IMR-90 (cell line): ENCODE data around the gene MIOX. TPM values are rescaled to one million over a fixed set of nuclear protein-coding genes. Genes with fewer than 3 reads are reported as not detected.

Experiments used
- ATAC-seq: fragments of 200-7000 bp; cut with Tn5 transposase; 2 replicates; pipeline ENCODE4 v1.9.1; 2020; ENCODE audit warnings: low read depth, mild to moderate bottlenecking, moderate library complexity
- BruUV-seq: library from RNA; stranded (reverse); fragments of 400-500 nt; replicated peaks from 2 replicates; lab custom pipeline; 2021; lab: Mats Ljungman, UMichigan
- CTCF ChIA-PET: fragments of 300-600 bp; formaldehyde crosslinking; extraction: SDS; loops from one replicate; lab custom pipeline; 2021; ENCODE audit warnings: antibody characterized with exemption; lab: Yijun Ruan, JAX
- POLR2A ChIA-PET: fragments of 300-600 bp; sonication (Branson Sonifier 250); formaldehyde crosslinking; loops from one replicate; lab custom pipeline; 2022; ENCODE audit warnings: antibody characterized with exemption; ENCODE audit not compliant: unreplicated experiment; lab: Charles Lee
- DNase-seq: peaks from one replicate; pipeline ENCODE4 v3.0.0; 2013
- H2AFZ ChIP-seq: replicated peaks from 2 replicates; pipeline ENCODE3; 2013; ENCODE audit warnings: low read length, mild to moderate bottlenecking; ENCODE audit not compliant: poor library complexity
- H2AK5ac ChIP-seq: 2 replicates; pipeline ENCODE4 v1.6.1; 2013; ENCODE audit warnings: low read depth, low read length, inconsistent platforms
- H2AK9ac ChIP-seq: replicated peaks from 2 replicates; pipeline ENCODE3; 2013; ENCODE audit warnings: mild to moderate bottlenecking, low read depth, low read length, moderate library complexity; ENCODE audit not compliant: poor library complexity
- H2BK120ac ChIP-seq: 2 replicates; pipeline ENCODE4 v1.6.1; 2013; ENCODE audit warnings: low read depth, low read length, inconsistent platforms
- H2BK15ac ChIP-seq: 3 replicates; pipeline ENCODE4 v1.6.1; 2013; ENCODE audit warnings: low read depth, low read length, inconsistent platforms
- H2BK20ac ChIP-seq: 2 replicates; pipeline ENCODE4 v1.6.1; 2013; ENCODE audit warnings: low read depth, mild to moderate bottlenecking, inconsistent platforms, low read length, moderate library complexity
- H2BK5ac ChIP-seq: 2 replicates; pipeline ENCODE4 v1.6.1; 2013; ENCODE audit warnings: mild to moderate bottlenecking, low read depth, low read length, inconsistent platforms; ENCODE audit not compliant: poor library complexity, severe bottlenecking
- H3K14ac ChIP-seq: replicated peaks from 2 replicates; pipeline ENCODE4 v1.6.1; 2013; ENCODE audit warnings: low read depth, low read length, inconsistent platforms
- H3K18ac ChIP-seq: 2 replicates; pipeline ENCODE4 v1.6.1; 2013; ENCODE audit warnings: low read depth, low read length, control low read depth
- H3K23ac ChIP-seq: 2 replicates; pipeline ENCODE4 v1.6.1; 2013; ENCODE audit warnings: low read depth, low read length, inconsistent platforms
- H3K27ac ChIP-seq: 2 replicates; pipeline ENCODE4 v1.5.1; 2013; ENCODE audit warnings: mild to moderate bottlenecking, control low read depth, low read length; ENCODE audit not compliant: insufficient read depth
- H3K27me3 ChIP-seq: 2 replicates; pipeline ENCODE4 v1.6.1; 2013; ENCODE audit warnings: low read length; ENCODE audit not compliant: control insufficient read depth, insufficient read depth
- H3K36me3 ChIP-seq: 2 replicates; pipeline ENCODE4 v1.6.1; 2013; ENCODE audit warnings: low read length, mixed read lengths; ENCODE audit not compliant: control insufficient read depth, insufficient read depth
- H3K4ac ChIP-seq: 2 replicates; pipeline ENCODE4 v1.6.1; 2013; ENCODE audit warnings: low read depth, low read length, inconsistent platforms
- H3K4me1 ChIP-seq: 2 replicates; pipeline ENCODE4 v1.6.1; 2013; ENCODE audit warnings: low read length, mixed read lengths; ENCODE audit not compliant: control insufficient read depth, insufficient read depth
- H3K4me2 ChIP-seq: 2 replicates; pipeline ENCODE4 v1.6.1; 2013; ENCODE audit warnings: low read depth, mild to moderate bottlenecking, control low read depth, low read length, moderate library complexity
- H3K4me3 ChIP-seq: 2 replicates; pipeline ENCODE4 v1.5.1; 2013; ENCODE audit warnings: low read depth, mild to moderate bottlenecking, control low read depth, low read length, moderate library complexity; ENCODE audit not compliant: insufficient read depth
- H3K56ac ChIP-seq: 2 replicates; pipeline ENCODE4 v1.6.1; 2013; ENCODE audit warnings: low read length, inconsistent platforms; ENCODE audit not compliant: insufficient read depth; ENCODE audit errors: extremely low read depth
- H3K79me1 ChIP-seq, 2 experiments: 2 replicates each; pipeline ENCODE4 v1.6.1; 2013; ENCODE audit warnings: low read length in 2 of 2, inconsistent platforms in 1 of 2, low read depth in 1 of 2
- H3K9ac ChIP-seq: 2 replicates; pipeline ENCODE4 v1.6.1; 2013; ENCODE audit warnings: low read depth, low read length, control low read depth
- H3K9me1 ChIP-seq: 2 replicates; pipeline ENCODE4 v1.6.1; 2013; ENCODE audit warnings: low read length, inconsistent platforms; ENCODE audit not compliant: insufficient read depth
- H3K9me3 ChIP-seq: 2 replicates; pipeline ENCODE4 v1.6.1; 2013; ENCODE audit warnings: low read length; ENCODE audit not compliant: control insufficient read depth, insufficient read depth
- H4K20me1 ChIP-seq: 2 replicates; pipeline ENCODE4 v1.6.1; 2013; ENCODE audit warnings: low read length, inconsistent platforms; ENCODE audit not compliant: insufficient read depth
- H4K5ac ChIP-seq: 2 replicates; pipeline ENCODE4 v1.6.1; 2013; ENCODE audit warnings: mild to moderate bottlenecking, low read depth, low read length, control low read depth
- H4K8ac ChIP-seq, 2 experiments: 2 replicates each; pipeline ENCODE4 v1.6.1; 2013; ENCODE audit warnings: low read depth in 2 of 2, low read length in 2 of 2, control low read depth in 1 of 2, inconsistent platforms in 1 of 2
- H4K91ac ChIP-seq: 2 replicates; pipeline ENCODE4 v1.6.1; 2013; ENCODE audit warnings: low read depth, low read length, inconsistent platforms; ENCODE audit not compliant: insufficient read depth
- BHLHE40 ChIP-seq: fragments of 150-350 bp; IDR thresholded peaks from 2 replicates; pipeline ENCODE4 v1.6.1; 2016; ENCODE audit warnings: mild to moderate bottlenecking, low read depth, low read length
- CHD1 ChIP-seq: IDR thresholded peaks from 2 replicates; pipeline ENCODE4 v1.6.1; 2012; ENCODE audit warnings: low read depth, low read length, improper control_type of control experiment
- CTCF ChIP-seq: conservative IDR thresholded peaks from 2 replicates; pipeline ENCODE4 v1.5.1; 2012; ENCODE audit warnings: mild to moderate bottlenecking, low read depth, low read length, improper control_type of control experiment
- ELK1 ChIP-seq: fragments of 150-350 bp; IDR thresholded peaks from 2 replicates; pipeline ENCODE4 v1.6.1; 2016; ENCODE audit warnings: low read depth, mild to moderate bottlenecking, low read length, moderate library complexity, borderline replicate concordance
- FOS ChIP-seq: fragments of 150-350 bp; IDR thresholded peaks from 2 replicates; pipeline ENCODE4 v1.6.1; 2016; ENCODE audit warnings: low read depth, low read length
- MAFK ChIP-seq: IDR thresholded peaks from 2 replicates; pipeline ENCODE4 v1.6.1; 2012; ENCODE audit warnings: low read depth, low read length, improper control_type of control experiment
- MAZ ChIP-seq: IDR thresholded peaks from 2 replicates; pipeline ENCODE4 v1.6.1; 2012; ENCODE audit warnings: low read depth, mild to moderate bottlenecking, low read length, improper control_type of control experiment, moderate library complexity, borderline replicate concordance
- MXI1 ChIP-seq: IDR thresholded peaks from 2 replicates; pipeline ENCODE4 v1.6.1; 2012; ENCODE audit warnings: low read depth, mild to moderate bottlenecking, low read length, moderate library complexity, borderline replicate concordance
- NFE2L2 ChIP-seq: fragments of 150-350 bp; IDR thresholded peaks from 2 replicates; pipeline ENCODE4 v1.6.1; 2016; ENCODE audit warnings: low read depth, mild to moderate bottlenecking, low read length
- RAD21 ChIP-seq: IDR thresholded peaks from 2 replicates; pipeline ENCODE4 v1.6.1; 2012; ENCODE audit warnings: low read length, improper control_type of control experiment
- RCOR1 ChIP-seq: IDR thresholded peaks from 2 replicates; pipeline ENCODE4 v1.6.1; 2012; ENCODE audit warnings: mild to moderate bottlenecking, low read length, improper control_type of control experiment; ENCODE audit not compliant: insufficient replicate concordance
- RFX5 ChIP-seq: IDR thresholded peaks from 2 replicates; pipeline ENCODE4 v1.8.0; 2012; ENCODE audit warnings: low read depth, mild to moderate bottlenecking, low read length, moderate library complexity
- WGBS, 2 experiments: methylation state at CpG; one replicate each; pipeline versions ENCODE4 v1.1.5 to v1.1.7; 2013; ENCODE audit warnings: missing lambda C conversion rate in 2 of 2; ENCODE audit not compliant: insufficient read length in 1 of 2; ENCODE audit errors: extremely low coverage in 2 of 2; 5-methylcytosine and 5-hydroxymethylcytosine counted together
- dilution Hi-C: fragments of 300-500 bp; cut with HindIII; formaldehyde crosslinking; loops from one replicate; pipeline ENCODE4 v1.14.3; 2018; ENCODE audit warnings: low sequenced_read_pairs; ENCODE audit not compliant: unreplicated experiment
- in situ Hi-C: fragments of 300-500 bp; cut with MboI; formaldehyde crosslinking; loops from 3 replicates; pipeline ENCODE4 v1.14.3; 2019; ENCODE audit warnings: low sequenced_read_pairs, inconsistent platforms, mixed read lengths
- intact Hi-C: fragments of 100-400 bp; cut with micrococcal nuclease; formaldehyde crosslinking; loops from 2 replicates; pipeline ENCODE4 v1.10.0; 2022
- polyA plus RNA-seq, 3 experiments: library from polyadenylated mRNA; depleted of rRNA; stranded (reverse); fragments of >200 nt; gene quantifications; 2 replicates each; pipeline ENCODE4 v1.2.3, GENCODE V29; 2012; ENCODE audit warnings: low replicate concordance in 1 of 3
- total RNA-seq: library from RNA; depleted of rRNA; stranded (reverse); fragments of >200 nt; gene quantifications from 2 replicates; pipeline ENCODE4 v1.2.3, GENCODE V29; 2012

Gene MIOX
- total and polyA plus RNA-seq, 2 of the 4 experiments (the other 2 are of a cell fraction), result not detected

GRCh38 chr22:50444663-50445062 lies 42.0 kb upstream of the MIOX start:
- no peak overlapping the region for H3K18ac ChIP-seq
- TF ChIP-seq RCOR1 (no peak), BHLHE40 (no peak), MAFK (no peak), MAZ (no peak), CHD1 (no peak), ELK1 (no peak), CTCF (no peak), RFX5 (no peak), NFE2L2 (no peak), RAD21 (no peak), FOS (no peak), MXI1 (no peak)
- 80% methylated on average over 1 of the region's 5 CpGs; no CpG with 5 or more reads in 1 of the 2 experiments for WGBS, 2 experiments
- no TSS peak for BruUV-seq
- no peaks in the 10 kb centered on the region for H3K27me3 ChIP-seq
- H3K9me3 ChIP-seq, result no peaks in the 10 kb centered on the region
- H4K5ac ChIP-seq, result no peak overlapping the region
- dilution Hi-C loops, result no loop called here
- intact Hi-C loops, result no loop called here
- in situ Hi-C loops, result no loop called here
- H3K4me2 ChIP-seq, result no peak overlapping the region
- H2AK9ac ChIP-seq, result peak overlapping the region; percentile 25
- ATAC-seq (peak; percentile 54), DNase-seq (peak; percentile 78)
- no peak overlapping the region for H3K23ac ChIP-seq
- H3K9ac ChIP-seq, result no peak overlapping the region
- no peak overlapping the region for H3K27ac ChIP-seq
- ChIA-PET CTCF (no interaction called here), POLR2A (no interaction called here)
- H2BK20ac ChIP-seq, result no peak overlapping the region
- H3K56ac ChIP-seq, result no peak overlapping the region
- no peak overlapping the region for H2BK120ac ChIP-seq
- no peak overlapping the region for H3K4me3 ChIP-seq
- no peak overlapping the region for H4K91ac ChIP-seq
- H2BK5ac ChIP-seq, result no peak overlapping the region
- peaks cover 0 to 10% of the 10 kb centered on the region in 2 experiments; a peak in 1 of 4 replicates for H3K79me1 ChIP-seq
- no peak overlapping the region for H3K4ac ChIP-seq
- H4K20me1 ChIP-seq, result peaks cover 28% of the 10 kb centered on the region
- no peak overlapping the region for H2AK5ac ChIP-seq
- no peak overlapping the region for H4K8ac ChIP-seq
- no peak overlapping the region for H3K14ac ChIP-seq
- H3K4me1 ChIP-seq, result no peaks in the 10 kb centered on the region
- H3K9me1 ChIP-seq, result no peaks in the 10 kb centered on the region
- H3K36me3 ChIP-seq, result peaks cover 61% of the 10 kb centered on the region
- H2BK15ac ChIP-seq, result no peak overlapping the region
- H2AFZ ChIP-seq, result no peak overlapping the region
